HG02571 (cell line): ENCODE measurements around the gene UPF1.

Experiments used
- ATAC-seq: cut with Tn5 transposase; IDR thresholded peaks from one replicate; pipeline ENCODE4 v1.9.1; 2021; ENCODE audit warnings: mild to moderate bottlenecking, moderate library complexity; ENCODE audit not compliant: unreplicated experiment

The UPF1 gene

DNA sequence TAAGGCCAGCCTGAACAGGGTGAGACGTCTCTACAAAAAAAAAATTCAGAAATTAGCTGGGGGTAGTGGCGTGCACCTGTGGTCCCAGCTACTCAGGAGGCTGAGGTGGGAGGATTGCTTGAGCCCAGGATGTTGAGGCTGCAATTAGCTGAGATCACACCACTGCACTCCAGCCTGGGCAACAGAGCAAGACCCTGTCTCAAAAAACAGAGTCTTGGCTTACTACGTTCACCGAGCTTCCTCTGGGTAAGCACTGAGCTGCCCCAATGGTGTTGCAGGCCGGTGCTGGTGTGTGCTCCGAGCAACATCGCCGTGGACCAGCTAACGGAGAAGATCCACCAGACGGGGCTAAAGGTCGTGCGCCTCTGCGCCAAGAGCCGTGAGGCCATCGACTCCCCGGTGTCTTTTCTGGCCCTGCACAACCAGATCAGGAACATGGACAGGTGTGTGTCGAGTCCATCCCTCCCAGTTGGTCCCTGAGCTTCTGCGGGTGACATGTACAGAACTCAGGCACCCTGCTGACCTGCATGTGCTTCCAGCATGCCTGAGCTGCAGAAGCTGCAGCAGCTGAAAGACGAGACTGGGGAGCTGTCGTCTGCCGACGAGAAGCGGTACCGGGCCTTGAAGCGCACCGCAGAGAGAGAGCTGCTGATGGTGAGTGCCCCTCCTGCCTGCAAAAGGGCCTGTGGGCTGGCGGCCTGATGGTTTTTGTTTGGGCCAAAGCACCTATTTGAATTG is 24.1 kb downstream of the UPF1 start:
- no peak for ATAC-seq

DNA sequence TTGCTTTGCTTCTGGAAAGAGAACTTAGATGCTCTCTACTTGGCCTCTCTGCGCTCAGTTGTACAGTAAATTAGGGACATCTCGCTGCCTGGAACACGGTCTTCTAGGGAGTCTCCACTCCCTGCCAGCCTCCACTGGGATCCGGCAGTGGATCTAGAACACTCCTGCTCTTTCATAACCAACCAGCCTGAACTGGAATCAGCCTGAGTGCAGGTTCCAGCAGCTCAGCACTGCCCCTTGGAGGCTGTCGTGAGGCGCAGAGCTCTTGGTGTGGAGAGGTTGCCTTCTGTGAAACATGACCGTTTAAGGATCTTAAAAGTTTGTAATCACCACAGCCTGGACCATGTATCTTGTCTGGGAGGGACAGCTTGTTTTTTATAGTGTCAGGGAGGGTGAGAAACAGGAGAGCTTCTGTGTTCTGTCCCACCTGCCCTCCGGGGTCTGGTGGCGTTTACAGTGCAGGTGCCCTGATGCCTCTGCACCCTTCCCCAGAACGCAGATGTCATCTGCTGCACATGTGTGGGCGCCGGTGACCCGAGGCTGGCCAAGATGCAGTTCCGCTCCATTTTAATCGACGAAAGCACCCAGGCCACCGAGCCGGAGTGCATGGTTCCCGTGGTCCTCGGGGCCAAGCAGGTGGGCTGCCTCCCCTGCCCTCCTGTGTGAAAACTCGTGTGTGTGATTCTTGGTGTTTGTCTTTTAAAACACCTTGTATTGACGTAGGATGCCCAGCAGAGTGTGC is 24.8 kb downstream of the UPF1 start:
- no peak for ATAC-seq

DNA sequence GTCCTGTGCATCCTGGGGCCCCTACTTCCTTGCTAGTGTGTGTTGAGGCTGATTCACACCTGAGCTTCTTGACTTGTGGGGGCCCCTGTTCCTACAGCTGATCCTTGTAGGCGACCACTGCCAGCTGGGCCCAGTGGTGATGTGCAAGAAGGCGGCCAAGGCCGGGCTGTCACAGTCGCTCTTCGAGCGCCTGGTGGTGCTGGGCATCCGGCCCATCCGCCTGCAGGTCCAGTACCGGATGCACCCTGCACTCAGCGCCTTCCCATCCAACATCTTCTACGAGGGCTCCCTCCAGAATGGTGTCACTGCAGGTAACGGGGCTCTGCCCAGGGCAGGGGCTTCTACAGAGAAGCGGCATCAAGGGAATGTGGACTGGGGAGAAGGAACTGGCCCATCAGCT is 25.5 kb downstream of the UPF1 start:
- no peak for ATAC-seq

DNA sequence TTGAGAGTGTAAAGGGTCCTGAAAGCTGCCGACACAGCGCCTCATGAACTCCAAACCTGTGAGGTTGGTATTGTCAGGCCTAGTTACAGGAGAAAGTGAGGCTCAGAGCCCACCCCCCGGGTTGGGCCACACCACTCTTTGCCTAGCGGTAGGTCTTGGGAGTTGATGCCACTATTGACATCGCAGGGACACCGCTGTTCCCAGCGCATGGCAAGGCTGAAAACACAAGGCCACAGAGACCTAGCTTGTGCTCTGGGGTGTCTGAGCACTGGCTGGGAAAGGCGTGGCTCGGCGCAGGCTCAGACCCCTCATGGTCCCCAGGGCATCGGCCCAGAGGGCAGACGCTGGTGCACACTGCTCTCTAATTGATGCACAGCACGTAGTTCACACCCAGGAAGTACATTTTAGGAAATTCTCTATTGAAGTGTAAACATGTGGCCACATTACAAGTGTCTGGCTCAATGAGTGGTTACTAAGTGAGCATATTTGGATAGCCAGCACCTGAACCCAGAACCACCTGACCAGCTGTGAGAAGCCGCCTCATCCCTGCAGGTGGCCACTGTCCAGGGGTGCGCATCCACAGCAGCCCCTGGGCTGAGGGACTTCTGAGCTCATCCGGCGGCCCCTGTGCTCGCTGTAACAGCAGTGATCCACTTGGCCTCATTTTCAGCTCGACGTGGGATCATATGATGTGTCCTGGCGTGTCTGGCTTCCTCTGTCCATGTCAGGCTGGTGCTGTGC is 27.3 kb downstream of the UPF1 start:
- ATAC-seq: no peak

DNA sequence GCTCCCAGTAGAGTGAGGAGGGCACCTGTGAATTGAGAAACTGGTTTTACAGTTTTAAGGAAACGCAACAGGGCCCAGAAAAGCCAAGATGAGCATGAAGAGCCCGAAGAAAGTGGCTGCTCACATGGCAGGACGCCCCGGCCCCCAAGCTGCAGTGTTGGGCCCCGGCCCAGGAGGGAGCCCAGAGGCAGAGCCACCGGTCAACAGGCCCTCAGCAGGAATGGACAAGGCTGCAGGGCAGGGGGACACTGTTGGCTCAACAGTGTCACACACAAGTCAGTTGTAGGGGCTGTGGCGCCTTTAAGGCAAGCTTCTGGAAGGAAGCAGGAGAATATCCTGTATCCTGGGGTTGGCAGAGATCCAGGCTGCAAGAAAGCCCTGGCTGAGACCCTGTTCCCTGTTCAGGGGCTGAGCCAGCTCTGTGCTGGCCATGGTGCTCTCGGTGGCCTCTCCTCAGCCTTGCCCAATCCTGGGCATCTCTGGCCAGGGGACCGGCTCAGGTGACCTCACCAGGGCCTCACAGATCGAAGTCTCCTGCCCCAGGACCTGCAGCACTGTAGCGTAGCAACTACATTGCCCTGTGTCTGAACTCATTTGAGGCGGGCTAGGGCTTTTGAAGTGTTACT is 28.0 kb downstream of the UPF1 start:
- ATAC-seq: no peak

DNA sequence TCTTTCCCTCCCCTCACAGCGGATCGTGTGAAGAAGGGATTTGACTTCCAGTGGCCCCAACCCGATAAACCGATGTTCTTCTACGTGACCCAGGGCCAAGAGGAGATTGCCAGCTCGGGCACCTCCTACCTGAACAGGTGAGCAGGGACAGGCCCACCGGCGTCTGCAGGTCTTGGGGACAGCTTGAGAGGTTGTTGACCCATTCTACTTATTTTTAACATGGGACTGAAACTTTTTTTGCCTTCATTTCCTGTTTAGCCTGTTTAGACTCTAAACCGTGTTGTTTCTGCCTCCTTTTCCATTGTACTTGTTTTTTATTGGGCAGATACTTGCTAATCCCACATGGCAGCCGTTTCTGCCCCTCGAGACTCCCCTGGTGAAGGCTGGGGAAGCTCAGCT is 28.5 kb downstream of the UPF1 start:
- no peak for ATAC-seq

DNA sequence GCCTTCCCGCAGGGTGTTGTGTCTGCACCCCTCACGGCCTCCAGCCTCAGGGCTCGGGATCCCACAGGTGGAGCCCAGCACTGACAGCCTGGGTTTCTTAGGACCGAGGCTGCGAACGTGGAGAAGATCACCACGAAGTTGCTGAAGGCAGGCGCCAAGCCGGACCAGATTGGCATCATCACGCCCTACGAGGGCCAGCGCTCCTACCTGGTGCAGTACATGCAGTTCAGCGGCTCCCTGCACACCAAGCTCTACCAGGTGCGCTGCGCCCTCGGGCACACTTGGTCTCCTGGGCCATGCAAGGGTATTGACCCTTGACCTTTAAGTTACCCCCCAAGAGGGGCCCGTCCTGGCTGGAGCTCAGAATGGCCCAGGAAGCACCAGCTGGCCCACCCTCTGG is 29.0 kb downstream of the UPF1 start:
- ATAC-seq: no peak

DNA sequence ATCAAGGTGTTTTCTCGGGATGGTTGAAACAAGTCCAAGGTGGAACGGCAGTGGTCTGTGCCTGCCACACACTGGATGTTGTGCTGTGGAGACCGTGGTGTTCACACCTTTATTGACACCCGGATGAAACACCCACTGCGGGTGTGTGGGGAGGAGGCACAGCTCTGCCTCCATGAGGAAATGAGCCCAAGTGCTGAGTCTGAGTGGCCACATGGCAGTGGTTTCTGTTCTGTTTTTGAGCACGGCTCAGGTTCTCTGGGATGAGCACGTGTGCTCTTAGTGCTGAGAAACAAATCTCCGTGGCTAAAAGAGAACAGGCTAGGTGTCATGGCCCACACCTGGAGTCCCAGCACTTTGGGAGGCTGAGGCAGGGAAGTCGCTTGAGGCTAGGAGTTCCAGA is 29.5 kb downstream of the UPF1 start:
- ATAC-seq: no peak

DNA sequence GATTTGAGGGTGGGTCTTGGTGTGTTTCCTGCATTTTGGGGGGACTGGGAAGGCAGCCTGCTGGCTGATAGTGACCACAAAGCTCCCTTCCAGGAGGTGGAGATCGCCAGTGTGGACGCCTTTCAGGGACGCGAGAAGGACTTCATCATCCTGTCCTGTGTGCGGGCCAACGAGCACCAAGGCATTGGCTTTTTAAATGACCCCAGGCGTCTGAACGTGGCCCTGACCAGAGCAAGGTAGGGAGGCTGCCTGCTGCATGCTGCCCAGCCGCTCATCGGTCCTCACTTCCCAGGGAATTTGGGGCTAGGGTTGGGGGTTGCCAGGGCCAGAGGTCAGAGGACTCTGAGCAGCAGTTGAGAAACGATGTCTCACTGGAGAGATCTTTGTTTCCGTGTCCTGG is 30.2 kb downstream of the UPF1 start:
- ATAC-seq: no peak

DNA sequence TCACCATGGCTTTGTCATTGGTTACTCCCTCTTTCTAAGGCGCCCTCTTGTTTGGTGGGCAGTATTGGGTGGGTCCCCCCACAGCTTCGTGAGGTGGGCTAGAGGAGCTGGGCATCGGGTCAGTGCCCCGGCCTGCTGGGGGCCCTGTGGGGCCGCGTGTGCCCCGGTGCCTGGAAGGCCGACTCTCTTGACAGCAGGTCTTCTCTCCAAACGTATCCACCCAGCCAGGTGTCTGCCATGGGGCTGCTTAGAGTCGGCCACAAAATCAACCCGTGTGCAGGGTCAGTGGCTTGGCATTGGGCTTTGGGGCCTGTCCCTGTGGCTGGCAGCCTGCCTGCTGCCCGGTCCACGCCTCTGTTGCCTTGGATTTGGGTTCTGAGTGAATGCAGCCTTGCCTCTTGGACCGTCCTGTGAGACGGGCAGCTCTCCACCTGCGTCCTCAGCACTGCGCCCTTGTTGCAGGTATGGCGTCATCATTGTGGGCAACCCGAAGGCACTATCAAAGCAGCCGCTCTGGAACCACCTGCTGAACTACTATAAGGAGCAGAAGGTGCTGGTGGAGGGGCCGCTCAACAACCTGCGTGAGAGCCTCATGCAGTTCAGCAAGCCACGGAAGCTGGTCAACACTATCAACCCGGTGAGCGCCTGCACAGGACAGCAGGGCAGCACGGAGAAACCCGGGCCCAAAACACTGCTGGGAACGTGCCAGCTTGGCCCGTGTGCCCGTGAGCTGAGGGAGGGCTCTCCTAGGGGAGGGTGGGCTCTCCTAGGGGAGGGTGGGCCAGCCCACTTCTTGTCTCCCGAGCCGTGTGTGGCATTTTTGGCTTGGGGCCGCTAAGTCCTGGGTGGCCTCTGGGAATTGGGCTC is 31.4 kb downstream of the UPF1 start:
- no peak for ATAC-seq

DNA sequence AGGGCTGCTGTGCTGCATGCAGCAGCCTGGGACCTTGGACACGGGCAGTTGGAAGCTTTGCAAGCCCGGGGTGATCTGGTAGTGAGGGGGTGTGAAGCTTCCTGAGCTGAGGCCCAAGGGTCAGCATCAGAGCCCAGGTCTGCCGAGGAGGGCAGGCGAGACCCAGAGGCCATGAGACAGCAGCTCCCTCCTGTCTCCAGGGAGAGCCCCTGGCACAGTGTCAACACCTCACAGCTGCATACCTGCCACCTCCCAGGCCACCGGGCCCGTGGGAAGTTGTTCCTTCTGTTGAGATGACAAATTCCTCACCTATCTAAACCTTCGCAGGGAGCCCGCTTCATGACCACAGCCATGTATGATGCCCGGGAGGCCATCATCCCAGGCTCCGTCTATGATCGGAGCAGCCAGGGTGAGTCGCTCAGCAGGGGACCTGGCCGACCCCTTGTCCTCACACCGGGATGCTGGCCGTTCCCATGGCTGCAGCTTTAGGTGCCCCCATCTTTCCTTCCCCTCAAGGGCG is 32.1 kb downstream of the UPF1 start:
- ATAC-seq: no peak

DNA sequence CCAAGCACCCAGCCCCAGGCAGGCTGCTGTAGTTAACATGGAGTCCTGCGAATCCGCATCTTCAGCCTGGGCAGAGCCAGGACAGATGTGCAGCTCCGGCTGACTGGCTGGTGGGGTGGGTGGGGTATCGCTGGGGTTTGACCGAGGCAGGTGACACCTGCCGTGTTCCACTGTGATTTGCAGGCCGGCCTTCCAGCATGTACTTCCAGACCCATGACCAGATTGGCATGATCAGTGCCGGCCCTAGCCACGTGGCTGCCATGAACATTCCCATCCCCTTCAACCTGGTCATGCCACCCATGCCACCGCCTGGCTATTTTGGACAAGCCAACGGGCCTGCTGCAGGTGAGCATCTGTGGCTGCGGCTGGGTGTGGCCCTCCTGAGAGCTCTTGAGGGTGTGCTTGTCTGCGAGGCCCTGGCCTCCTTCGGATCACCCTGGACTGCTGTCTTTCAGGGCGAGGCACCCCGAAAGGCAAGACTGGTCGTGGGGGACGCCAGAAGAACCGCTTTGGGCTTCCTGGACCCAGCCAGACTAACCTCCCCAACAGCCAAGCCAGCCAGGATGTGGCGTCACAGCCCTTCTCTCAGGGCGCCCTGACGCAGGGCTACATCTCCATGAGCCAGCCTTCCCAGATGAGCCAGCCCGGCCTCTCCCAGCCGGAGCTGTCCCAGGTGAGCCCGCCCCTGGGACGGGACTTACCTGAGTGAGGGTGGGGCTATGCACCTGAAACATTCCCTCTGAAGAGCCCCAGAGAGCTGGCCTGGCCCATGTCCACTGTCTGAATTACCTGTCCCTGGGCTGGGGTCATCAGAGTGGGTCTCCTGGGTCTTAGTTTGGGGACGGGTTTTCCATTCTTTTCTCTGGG is 33.6 kb downstream of the UPF1 start:
- no peak for ATAC-seq

DNA sequence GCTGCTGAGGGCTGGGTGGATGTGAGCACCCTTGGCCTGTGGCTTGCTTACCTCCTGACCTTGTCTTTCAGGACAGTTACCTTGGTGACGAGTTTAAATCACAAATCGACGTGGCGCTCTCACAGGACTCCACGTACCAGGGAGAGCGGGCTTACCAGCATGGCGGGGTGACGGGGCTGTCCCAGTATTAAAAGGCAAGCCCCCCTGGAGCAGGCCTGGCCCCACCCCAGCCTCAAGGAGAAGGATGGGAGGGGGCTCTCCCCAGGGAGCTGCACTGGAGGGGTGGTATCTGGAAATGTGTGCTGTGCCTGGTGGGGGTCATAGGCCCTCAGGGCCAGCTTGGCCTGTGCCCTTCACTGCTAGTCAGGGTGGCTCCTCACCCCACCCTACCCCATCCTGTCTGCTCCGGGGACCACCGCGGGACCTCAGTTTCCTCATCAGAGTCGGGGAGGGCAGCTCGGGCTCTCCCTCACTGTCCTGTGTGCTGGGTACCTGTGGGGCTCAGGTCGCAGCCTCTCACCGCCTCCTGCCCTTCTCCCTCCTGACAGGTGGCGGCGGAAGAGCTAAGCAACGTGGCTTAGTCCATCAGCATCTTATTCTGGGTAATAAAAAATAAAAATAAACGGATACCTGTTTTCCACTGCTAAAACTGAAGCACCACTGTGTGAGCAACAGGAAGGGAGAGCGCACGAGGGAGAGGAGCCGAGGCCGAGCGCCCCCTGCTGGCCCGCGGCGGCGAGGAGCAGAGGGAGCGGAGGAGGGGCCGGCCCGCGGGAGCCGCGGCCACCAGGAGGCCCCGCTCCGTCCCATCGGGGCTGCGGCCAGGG is 34.4 kb downstream of the UPF1 start:
- ATAC-seq: no peak

DNA sequence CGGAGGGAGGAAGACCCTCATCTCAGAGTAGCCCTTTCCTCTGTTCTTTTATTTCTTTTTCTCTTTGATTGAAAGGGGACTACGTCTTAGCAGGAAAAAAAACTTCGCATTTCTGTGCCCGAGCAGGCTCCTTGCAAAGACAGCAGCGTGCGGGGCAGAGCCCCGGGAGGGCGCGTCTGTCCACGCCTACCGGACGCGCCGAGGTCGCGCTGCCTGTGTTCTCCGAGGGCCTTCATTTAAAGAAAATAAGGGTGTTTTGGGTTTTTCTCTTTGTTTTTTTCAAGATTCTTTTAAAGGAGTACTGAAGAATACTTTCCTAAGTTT is 35.0 kb downstream of the UPF1 start:
- no peak for ATAC-seq

DNA sequence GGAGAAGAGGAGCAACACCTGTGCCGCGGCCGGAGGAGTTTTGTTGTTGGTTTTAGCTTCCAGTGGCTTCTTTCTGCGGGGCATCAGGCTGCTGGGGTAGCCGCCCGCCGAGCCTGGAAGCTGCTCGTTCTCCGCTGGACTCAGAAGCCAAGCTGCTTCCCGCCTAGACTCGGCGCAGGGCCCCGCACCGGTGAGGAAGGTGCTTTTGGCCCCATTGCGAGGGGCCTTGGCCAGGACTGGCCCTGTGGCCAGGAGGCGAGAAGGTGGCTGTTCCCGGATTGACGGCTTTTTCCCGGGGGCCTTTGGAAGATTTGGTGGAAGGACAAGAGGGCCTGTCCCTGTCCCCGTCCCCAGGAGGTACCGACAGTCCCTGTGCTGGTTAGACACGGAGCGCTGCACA is 35.4 kb downstream of the UPF1 start:
- ATAC-seq: no peak

DNA sequence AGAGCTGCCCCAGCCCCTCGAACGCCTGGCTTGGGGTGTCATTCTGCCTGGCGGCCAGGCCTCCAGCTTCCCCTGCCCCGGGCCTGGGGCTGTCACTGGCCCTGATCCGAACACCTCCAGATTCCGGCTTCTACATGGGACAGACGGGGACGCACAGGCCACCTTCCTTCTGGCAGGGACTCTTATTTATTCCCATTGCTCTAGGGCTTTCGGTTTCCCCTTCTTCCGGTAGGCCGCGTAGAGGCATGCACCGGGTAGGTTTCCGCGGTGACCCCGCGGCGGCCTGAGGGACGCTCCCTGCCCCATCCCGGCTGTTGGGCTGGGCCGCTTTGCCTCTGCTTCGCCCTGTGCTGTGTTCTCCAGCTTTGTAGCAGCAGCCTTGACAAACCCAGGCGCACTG is 36.0 kb downstream of the UPF1 start:
- no peak for ATAC-seq

DNA sequence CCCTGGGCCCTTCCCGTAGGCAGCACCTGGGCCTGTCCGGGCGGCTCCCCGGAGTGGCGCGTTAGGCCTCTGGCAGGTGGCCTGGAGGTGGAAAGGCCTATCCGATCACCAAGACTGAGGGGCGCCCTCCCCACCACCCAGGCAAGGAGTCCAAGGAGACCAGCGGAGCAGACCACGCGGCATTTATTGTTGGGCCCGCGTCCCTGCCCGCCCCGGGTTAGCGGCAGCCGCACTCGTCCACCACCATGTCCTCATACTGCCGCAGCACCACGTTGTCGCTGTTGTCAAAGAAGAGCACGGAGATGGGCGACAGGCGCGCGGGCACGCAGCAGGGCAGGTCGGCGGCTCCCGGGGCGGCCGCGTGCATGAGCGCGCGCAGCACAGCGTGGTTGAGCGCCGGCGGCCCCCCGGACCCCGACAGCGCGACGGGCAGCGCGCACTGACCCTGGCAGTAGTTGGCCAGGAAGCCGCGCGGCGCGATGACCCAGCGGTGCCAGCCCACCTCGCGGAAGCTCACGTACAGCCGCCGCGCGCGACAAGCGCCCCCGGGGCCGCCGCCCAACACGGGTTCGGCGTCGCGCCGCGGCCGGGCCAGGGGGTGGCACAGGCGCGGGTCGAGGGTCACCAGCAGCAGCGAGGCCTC is 36.7 kb downstream of the UPF1 start:
- ATAC-seq: no peak

DNA sequence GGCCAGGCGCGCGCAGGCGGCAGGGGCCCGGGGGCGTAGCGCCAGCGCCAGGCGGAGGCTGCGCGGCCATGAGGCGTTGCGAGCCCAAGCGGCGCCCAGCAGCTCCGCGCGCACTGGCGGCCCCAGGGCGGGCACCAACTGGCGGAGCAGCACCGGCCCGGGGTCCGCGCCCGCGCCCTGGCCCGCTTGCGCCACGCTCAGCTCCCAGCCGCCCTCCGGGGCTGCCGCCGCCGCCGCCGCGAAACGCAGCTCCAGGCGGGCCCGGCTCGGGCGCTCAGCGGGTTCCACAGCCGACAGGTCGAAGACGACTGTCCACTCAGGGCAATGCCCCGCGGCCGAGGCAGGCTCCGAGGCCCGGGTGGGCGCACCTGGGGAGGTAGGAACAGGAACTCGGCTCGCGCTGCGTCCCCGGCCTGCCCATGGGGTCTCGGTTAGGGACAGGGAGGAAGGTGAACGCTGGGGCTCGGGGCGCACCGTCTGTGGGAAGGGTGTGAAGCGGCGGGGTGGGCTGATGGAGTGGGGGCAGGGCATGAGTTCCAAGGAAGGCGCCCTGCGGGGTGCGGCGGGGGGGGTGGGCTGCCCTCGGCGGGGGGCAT is 37.4 kb downstream of the UPF1 start:
- ATAC-seq: no peak
